ENCODE data around the gene PNMA1. TPM values are rescaled to one million over a fixed set of nuclear protein-coding genes. Genes with fewer than 3 reads are reported as not detected.

PNMA1 gene
- total RNA-seq (2022; extraction: Qiagen RNA extraction; ENCODE audit: low read depth): 55.7 to 62.5 TPM (median 59.4 TPM) in 5 replicates

GRCh38 chr14:73713803-73714655 lies at the start of gene PNMA1:
Gene PNMA1, minus strand, starts transcription at chr14:73714384. Its CDS starts 745 bp downstream, at chr14:73713639.

Other genes with a start within 250 kb of the PNMA1 start
- gene RIOX1, start 223.5 kb downstream of the PNMA1 start, total RNA-seq (2022; extraction: Qiagen RNA extraction; ENCODE audit: low read depth): 20.1 to 28.2 TPM (median 26.1 TPM) in 5 replicates
- 6.1 to 8.2 TPM (median 7.4 TPM) in 5 replicates for gene ACOT1, start 177.2 kb downstream of the PNMA1 start, total RNA-seq (2022; extraction: Qiagen RNA extraction; ENCODE audit: low read depth)
- 0.02 to 0.07 TPM (median 0.06 TPM) in 3 of 5 replicates, not detected in the others for gene HEATR4, start 155.4 kb downstream of the PNMA1 start, total RNA-seq (2022; extraction: Qiagen RNA extraction; ENCODE audit: low read depth)
- gene ACOT2, start 145.2 kb downstream of the PNMA1 start, total RNA-seq (2022; extraction: Qiagen RNA extraction; ENCODE audit: low read depth): 42.7 to 50.5 TPM (median 50.2 TPM) in 5 replicates
- 1.4 to 2.2 TPM (median 2.0 TPM) in 5 replicates for gene ACOT4, start 122.5 kb downstream of the PNMA1 start, total RNA-seq (2022; extraction: Qiagen RNA extraction; ENCODE audit: low read depth)
- gene ACOT6, start 101.9 kb downstream of the PNMA1 start, total RNA-seq (2022; extraction: Qiagen RNA extraction; ENCODE audit: low read depth): not detected in 5 replicates
- gene DNAL1, start 69.4 kb downstream of the PNMA1 start, total RNA-seq (2022; extraction: Qiagen RNA extraction; ENCODE audit: low read depth): 9.3 to 10.5 TPM (median 9.9 TPM) in 5 replicates
- 7.5 to 10.4 TPM (median 10.2 TPM) in 5 replicates for gene PTGR2, start 137.4 kb upstream of the PNMA1 start, total RNA-seq (2022; extraction: Qiagen RNA extraction; ENCODE audit: low read depth)
- 43.0 to 57.5 TPM (median 44.5 TPM) in 5 replicates for gene ZNF410, start 172.5 kb upstream of the PNMA1 start, total RNA-seq (2022; extraction: Qiagen RNA extraction; ENCODE audit: low read depth)
- gene FAM161B, start 235.7 kb upstream of the PNMA1 start, total RNA-seq (2022; extraction: Qiagen RNA extraction; ENCODE audit: low read depth): 1.5 to 2.2 TPM (median 1.8 TPM) in 5 replicates
- gene COQ6, start 235.9 kb upstream of the PNMA1 start, total RNA-seq (2022; extraction: Qiagen RNA extraction; ENCODE audit: low read depth): 25.8 to 28.3 TPM (median 26.5 TPM) in 5 replicates